Hematopoietic multipotent progenitor cell treated with erythropoietin and hydrocortisone succinate and interleukin-3 and kit ligand, for 8 days (in vitro differentiated cells): ENCODE data around the gene CD38.

Experiments
- DNase-seq: peaks from one replicate; pipeline ENCODE4 v3.0.0-alpha.2; 2015

CD38 gene

DNA sequence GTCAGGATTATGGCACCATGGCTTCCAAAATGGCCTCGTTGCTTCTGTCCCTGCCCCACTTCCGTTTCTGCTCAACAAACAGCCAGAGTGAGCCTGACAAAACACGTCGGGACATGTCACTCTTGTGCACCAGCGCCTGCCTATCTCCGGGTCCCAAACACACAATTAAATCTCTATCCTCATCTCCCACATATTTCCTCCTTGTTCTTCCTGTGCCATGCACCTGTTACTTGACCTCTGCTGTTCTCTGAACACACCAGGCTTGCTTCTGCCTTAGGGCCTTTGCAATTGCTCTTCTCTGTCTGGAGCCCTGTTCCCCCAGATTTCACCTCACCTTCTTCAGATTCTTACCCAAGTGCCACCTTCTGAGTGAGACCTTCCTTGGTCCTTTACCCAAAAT lies 12.7 kb upstream of the CD38 start:
- DNase-seq: no peak

- DNase-seq: no peak
These were observed 12.0 kb upstream of the CD38 start for GRCh38 chr4:15765910-15766697.

GRCh38 chr4:15766821-15767220 lies 11.3 kb upstream of the CD38 start:
- no peak for DNase-seq

DNA sequence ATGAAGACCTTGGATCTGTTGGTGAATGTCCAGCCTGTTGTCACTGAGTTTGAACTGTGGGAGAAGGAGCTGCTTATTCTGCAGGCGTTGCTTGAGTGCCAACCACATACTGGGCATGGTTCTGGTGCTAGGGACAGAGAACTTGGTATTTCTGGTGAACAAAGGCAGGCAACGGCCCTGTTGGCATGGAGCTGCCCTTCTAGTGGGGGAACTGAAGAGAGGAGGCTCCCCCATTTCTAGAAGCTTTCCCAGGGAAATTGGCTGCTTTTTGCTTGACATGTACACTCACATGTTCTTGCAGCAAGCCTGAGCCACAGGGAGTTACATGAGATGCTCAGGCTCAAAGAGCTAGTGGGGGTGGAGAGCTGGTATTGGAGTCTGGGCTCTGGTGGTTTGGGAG lies 8.9 kb upstream of the CD38 start:
- DNase-seq: no peak

GRCh38 chr4:15771216-15772058 lies 6.7 kb upstream of the CD38 start:
- DNase-seq: peak; percentile 63

DNA sequence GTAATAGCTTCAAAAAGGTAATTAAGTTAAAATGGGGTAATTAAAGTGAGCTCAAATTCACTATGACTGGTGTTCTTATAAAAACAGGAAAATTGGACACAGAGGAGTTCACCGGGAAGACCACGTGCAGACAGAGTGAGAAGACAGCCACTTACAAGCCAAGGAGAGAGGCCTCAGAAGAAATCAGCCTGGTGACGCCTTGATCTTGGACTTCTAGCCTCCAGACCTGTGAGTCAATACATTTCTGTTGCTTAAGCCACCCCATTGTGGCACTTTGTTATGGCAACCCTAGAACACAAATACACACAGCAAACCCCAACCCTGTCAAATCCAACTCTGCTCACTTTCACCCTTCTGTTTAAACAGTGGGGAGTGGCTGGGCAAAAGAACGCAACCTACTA lies 4.1 kb upstream of the CD38 start:
- no peak for DNase-seq

DNA sequence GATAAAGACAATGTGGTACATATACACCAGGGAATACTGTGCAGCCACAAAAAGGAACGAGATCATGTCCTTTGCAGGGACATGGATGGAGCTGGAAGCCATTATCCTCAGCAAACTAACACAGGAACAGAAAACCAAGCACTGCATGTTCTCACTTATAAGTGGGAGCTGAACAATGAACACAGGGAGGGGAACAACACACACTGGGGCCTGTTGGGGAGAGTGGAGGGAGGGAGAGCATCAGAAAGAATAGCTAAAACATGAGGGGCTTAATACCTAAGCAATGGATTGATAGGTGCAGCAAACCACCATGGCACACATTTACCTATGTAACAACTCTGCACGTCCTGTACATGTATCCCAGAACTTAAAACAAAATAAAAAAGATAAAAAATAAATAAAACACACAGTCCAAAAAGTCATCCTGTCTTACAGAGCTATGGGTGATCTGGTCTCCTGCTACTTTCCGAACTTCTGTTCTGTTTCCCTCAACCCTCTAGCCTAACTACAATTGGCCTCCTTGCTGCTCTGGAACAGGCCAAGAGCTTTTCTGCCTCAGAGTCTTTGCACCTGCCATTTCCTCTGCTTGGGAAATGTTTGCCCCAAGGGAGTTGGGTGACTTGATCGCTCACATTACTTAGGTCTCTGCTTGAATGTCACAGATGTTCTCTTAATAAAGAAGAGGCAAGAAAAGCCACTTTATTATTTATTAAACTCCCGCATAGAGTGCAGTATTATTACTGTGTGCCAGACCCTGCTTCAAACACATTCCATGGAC lies 1.1 kb upstream of the CD38 start:
- DNase-seq: no peak

- DNase-seq: no peak
These were observed 335 bp upstream of the CD38 start for GRCh38 chr4:15777697-15778288.

GRCh38 chr4:15779306-15779705 lies 1.2 kb downstream of the CD38 start:
- peak; percentile 37 for DNase-seq

- DNase-seq: no peak
These were observed 1.7 kb downstream of the CD38 start for GRCh38 chr4:15779809-15780208.

GRCh38 chr4:15781427-15782095 lies 3.4 kb downstream of the CD38 start:
- no peak for DNase-seq

DNA sequence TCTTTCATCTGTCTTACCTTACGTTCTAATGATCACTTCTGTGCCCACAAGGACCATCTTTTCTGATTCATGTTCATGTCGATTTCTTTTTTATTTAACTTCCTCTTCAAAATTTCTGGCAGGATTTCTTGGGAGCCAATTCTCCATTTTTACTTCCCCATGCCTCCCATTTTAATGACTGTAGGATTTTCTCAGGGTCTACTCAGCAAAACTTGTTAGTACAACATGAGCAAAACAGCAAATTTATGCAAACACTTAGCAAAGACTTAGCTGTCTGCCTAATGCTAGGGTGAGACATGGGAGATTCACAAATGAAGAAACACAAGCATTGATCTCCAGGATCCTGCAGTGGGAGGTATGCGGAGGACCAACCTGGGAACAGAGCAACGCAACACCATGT lies 5.5 kb downstream of the CD38 start:
- no peak for DNase-seq

- no peak for DNase-seq
These were observed 7.0 kb downstream of the CD38 start for GRCh38 chr4:15784959-15785634.

DNA sequence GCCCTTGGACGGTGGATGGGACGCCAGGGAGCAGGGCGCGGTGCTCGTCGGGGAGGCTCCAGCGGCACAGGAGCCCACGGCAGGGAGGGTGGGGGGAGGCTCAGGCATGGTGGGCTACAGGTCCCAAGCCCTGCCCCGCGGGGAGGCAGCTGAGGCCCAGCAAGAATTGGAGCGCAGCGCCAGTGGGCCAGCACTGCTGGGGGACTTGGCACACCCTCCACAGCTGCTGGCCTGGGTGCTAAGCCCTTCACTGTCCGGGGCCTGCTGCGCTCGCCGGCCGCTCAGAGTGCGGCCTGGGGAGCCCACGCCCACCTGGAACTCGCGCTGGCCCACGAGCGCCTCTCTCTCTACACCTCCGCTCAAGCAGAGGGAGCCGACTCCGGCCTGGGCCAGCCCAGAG lies 8.6 kb downstream of the CD38 start:
- no peak for DNase-seq

DNA sequence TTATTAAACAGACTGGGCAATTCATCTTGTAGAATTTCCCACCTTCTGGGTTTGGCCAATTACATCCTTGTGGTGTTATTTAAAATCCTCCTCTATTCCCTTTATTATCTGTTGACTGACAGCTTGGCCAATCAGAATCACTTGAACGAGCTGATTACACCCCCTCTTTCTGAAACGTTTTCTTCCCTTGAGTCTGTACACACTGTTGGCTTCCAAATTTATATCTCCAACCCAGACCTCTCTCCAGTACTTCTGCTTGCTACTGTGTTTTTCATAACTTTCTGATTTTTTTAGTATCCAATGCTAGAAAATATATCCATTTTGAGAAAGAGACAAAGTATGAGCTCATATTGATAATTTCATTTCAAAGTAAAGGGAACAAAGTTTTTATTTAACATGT lies 14.8 kb downstream of the CD38 start:
- DNase-seq: no peak

DNA sequence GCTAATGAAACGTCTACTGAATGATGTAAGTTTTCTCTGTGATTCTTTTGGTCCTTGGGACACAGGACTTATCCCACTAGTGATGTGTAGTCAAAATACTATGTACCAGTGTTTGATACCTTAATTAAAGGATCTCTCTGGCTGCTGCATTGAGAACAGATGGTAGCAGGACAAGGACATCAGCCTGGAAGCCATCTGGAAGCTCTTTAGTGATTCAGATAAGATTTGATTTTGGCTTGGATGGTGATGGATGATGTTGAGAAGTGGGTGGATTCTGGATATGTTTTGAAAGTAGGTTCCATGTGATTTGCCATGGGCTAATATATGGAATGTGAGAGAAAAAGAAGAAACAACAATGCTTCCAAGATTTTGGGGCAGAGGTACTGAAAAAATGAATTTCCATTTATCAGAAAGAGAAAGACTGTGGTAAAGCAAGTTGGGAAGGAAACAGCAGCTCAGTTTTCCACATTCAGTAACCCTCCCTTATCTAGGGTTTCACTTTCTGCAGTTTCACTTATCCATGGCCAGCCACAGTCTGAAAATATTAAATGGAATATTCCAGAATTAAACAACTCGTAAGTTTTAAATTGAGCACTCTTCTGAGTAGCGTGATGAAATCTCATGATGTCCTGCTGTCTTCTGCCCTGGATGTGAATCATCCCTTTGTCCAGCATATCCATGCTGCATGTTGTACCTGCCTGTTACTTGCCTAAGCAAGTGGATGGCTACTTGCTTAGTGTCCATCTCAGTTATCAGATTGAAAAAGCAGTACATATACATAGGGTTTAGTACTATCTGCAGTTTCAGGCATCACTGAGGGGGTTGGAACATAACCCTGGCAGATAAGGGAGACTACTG lies 15.6 kb downstream of the CD38 start:
- no peak for DNase-seq

GRCh38 chr4:15794426-15794825 lies 16.3 kb downstream of the CD38 start:
- DNase-seq: no peak

DNA sequence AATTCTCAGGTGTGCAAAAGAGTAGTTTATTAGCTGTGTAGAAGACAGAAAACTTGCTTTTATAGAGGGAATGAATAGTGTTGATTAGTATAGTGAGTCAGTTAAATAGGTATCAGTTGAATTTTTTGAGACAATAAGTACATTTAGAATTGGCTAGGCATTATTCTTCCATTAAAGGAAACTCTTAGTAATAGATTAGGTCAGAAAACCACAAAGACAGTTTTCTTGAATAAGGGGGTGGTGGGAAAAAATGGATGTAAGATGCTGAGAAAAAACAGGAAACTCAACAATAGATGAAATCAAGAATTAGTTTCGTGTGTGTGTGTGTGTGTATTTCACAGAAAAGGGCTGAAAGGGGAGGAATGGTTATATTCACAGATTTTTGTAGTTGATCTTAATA lies 16.8 kb downstream of the CD38 start:
- no peak for DNase-seq

DNA sequence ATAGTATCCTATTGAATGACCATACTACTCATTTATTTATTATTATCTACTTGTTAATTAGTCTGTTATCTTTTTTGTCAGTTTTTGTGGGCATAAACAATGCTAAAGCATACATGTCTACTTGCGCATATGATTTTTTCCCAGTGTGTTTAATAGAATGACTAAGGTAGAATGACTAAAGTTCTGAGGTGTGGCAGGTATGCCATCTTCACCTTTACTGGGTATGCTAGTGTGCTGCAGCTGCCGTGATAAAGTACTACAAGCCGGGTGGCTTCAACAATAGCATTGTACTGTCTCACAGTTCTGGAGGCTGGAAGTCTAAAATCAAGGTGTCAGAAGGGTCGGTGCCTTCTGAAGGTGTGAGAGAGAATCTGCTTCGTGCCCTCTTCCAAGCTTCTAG lies 19.2 kb downstream of the CD38 start:
- DNase-seq: no peak

DNA sequence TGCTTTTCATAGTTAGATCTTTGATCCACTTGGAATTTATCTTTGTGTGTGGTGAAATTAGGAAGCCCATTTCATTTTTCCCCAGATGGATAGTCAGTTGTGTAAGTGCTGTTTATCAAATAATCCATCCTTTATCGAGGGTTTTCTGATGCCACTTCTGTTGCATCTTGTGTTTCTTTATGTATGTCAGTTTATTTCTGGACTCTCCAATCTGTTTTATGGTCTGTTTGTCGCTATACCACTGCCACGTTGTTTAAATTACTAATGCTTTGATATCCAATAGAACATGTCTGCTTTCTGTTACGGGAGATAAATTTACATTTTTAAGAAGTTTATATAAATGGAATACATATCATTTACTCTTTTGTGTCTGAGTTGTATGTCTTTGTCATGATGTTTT lies 21.0 kb downstream of the CD38 start:
- DNase-seq: no peak

DNA sequence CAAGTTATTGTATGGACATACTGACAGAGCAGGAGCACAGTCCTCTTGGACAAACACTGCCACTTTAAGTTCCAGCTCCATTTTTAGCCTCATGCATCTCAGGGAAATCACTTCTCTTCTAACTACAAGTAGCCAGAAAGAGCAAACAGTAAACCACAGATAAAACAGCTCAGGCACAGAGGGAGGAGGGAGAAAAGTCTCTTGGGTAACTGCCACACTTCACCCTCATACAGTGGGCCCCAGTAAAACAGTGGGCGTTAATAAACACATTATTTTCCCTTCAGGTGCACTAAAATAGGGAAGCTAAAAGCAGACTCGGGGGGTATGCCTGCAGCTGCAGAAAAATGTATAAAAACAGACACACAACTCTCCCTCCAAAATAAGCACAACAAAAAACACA lies 21.6 kb downstream of the CD38 start:
- DNase-seq: no peak
